Measurements from ENCODE around the gene DYSF.

DYSF gene

DNA sequence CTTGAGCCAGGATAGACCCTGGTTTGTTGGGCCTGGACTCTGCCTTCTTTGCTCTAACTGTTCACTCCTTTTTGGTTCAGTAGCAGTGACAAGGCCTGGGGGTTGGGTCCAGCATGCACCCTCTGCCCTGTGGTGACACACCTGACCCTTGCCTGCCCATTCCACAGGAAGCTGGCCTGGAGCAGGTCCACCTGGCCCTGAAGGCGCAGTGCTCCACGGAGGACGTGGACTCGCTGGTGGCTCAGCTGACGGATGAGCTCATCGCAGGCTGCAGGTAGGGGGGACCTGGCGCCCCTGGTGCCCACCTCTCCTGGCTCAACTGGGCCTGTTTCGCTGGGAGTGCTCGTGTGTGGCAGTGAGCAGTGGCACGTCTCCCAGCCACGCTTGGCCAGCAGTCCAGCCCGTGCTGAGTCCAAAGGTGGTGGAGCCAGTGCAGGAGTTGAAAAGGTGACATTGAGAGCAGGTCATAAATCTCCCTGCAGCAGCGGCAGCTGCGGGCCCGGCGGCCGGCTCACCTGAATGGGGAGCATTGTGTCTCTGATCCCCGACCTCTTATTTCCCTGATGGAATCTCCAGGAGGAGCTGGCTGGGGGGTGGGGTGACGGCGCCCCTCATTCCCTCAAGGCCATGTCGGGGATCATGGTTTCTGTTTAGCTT lies 102.6 kb downstream of the DYSF start:
- DNase-seq = no peak

DNA sequence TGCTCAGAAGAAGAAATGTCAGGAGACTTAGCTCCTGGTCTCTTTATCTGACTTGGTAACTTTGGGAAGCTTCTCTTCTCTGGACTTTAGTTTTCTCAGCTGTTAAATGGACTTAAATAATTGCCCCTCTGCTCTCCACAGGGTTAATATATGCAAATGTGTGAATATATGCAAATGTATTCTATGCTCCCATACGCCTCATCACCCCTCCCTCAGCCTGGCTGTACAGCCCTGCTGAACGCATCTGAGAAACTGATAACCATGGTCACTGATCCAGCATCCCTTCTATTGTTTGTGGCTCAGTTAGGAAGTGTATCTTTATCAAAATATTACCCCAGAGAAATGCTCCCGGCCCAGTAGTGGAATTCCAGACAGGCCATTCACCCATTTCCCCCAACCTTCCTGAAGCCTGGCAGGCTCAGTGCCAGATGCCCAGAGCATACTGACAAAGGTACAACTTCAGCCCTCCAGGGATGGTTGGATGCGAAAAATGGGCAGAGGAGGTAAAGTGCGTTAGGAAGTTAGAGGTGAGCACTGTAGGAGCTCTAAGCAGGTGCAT lies 103.4 kb downstream of the DYSF start:
- DNase-seq = no peak

DNA sequence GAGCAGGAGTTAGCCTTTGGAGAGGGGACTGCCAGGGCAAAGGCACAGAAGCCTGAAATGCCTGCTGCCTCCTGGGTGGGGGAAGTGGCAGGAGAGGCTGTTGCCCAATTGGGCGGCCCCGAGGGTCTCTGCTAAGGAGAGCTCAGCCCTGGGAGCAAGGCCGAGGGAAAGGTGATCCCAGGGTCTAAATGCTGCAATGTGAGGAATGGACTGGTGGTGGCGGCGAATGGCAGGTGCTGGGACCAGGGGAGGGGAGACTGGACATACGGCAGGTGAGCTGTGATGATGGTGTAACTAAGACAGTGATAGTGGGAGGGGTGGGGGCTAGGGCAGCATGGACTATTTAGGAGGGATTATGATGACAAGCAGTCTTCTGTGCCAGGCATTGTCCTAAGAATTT lies 104.0 kb downstream of the DYSF start:
- no peak for DNase-seq

DNA sequence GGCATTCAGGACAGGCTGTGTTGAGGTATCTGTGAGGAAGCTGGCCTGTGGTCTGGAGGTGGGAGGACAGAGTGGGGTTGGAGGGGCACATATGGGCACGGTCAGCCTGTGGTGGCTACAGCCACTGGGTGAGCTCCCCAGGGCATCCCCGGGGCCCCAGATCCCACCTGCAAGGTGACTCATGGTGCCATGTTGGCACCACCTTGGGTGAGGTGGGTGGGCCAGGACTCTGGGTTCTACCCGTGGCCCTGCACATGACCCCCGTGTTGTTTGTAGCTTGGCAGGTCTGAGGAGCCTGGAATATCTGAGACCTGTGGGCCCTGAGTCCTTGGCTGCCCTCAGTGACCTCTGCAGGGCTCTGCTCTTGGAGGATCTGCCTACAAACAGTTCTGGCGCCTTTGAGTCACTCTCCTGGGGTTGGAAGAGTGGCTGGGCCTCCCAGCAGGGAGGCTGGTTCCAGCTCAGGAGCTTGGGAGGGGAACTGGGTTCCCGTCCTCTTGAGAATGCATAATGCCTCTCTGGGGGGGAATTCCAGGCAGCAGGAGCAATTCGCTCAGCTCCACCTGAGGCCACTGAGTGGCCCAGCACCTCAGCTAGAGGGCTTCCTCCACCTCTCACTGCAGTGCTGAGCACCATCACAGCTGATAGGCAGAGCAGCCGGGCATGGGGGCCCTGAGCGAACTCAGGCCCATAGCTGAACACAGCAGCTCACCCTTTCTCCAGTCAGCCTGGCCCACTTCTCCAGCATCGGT lies 105.1 kb downstream of the DYSF start:
- DNase-seq = no peak

DNA sequence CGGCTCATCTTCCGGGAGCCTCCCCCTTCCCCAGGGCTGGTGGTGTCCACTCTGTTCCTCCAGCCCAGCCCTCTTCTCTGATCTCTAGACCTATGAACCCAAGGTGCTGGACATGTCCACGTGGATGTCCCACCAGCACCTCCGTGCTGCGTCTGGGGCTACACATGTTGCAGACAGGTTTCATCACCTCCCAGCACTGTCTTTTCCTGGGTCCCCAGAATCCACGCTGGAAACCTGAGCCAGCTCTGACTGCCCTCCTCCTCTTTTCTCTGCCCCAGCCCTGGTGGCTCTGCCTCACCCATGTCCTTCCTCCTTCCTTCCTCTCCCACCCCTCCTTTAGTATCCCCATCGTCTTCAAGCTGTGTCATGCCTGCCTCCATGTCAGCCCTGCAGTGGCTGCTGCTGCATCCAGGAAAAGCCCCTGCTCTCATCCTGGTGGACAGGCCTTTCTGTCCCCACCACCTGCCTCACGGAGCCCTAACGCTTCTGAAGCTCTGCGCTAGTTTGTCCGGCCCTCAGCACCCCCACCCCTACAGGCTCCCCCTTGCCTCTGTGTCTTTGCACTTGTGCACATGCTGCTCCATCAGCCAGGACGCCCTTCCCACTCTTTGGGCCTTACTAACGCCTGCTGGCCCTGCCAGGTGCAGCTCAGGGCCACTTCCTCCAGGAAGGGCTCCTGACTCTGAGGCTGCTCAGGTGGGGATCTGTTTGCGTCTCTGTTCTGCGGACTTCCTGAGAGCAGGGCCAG lies 105.9 kb downstream of the DYSF start:
- no peak for DNase-seq

DNA sequence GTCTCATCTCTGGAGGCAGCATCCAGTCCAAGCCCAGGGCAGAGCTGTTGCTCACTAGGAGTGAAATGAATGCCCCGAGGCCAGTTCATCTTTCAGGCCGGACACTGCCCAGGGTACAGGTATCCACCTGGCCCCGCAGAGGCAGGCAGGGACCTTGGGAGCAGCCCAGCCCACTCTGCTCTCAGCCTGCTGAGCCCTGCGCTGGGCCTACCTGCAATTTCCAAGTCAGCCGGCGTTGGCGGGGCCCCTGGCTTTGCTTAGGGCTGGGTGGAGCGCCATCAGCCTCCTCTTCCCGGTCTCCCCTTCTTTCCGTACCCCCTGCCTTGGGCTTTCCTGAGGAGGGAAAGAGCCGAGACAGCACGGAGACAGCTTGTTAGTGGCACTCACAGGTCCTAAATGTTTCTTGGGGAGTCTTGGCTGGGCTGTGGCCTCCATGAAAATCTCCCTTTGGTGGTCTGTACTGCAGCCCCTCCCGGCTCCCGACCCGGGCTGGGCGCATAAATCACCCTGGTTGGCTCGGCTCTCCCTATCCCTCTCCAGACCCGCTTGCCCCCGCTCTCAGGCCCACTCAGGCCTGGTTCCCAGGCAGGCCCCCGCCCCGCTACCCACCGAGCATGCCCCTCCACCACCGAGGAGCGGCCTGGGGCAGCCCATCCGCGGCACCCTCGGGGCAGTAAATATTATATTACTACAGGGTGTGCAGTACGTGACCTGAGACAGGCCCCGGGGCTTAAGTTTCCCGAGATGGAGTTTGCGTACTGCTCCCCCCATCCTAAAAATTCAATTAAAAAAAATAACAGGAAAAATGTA lies 106.7 kb downstream of the DYSF start:
- no peak for DNase-seq

DNA sequence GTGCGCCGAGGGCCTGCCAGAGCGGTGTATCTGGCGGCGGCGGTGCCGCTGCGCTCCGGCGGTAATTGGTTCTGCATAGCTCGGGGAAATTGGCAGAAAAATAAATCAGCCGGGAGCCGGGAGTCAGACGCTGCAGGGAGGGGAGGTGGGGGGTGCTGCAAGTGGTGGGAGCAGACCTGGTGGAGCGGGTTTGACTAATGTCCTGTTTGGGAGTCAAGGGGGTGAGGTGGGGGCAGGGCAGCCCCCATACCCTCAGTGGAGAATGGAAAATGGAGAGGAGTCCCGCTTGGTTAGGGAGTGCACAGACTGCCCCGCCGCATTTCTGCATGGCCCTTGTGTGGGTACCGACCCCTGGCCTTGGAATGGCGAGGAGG lies 107.3 kb downstream of the DYSF start:
- DNase-seq = no peak

DNA sequence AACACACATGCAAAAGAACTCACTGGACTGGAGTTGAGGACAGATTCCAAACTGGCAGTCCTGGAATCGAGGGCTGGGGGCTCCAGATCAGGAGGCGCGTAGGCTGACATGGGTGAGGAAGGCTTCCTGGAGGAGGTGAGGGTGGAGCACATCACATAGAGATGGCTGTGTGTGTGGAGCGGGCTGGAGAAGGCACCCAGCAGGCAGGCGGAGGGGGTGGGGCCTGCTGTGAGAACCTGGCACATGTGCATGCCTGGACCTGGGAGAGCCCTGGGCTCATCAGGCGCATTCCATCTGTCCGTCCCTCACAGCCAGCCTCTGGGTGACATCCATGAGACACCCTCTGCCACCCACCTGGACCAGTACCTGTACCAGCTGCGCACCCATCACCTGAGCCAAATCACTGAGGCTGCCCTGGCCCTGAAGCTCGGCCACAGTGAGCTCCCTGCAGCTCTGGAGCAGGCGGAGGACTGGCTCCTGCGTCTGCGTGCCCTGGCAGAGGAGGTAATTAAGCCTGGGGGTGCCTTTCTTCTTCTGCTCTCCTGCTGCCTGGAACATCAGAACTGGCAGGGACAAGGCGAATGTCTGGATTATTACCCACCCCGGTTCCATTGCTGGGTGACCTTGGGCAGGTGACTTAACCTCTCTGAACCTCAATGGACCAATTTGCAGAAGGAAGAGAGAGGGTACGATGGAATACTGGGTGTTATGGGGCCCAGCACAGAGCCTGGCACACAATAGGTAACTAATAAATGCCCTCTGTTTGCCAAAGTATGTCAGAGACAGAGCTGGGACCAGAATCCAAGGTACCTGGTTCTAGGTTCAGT lies 108.3 kb downstream of the DYSF start:
- DNase-seq = no peak

DNA sequence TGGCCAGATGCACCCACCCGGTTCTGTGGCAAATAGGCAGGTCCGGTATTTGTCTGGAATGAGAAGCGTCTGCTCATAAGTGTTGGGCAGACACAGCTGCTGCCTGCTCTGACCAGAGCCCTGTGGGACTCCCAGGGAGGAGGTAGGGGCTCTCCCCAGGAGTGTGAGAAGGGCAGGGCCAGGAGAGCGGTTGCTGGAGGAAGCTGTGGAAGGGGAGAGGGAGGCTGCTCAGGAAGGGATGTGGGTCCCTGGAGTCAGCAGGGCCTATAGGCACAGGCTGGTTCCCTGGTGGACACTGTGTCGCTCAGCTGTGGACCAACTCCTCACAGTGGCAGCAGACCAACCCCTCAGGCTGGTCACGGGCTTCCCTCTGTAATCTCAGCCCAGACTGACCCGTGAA lies 109.2 kb downstream of the DYSF start:
- DNase-seq = no peak

DNA sequence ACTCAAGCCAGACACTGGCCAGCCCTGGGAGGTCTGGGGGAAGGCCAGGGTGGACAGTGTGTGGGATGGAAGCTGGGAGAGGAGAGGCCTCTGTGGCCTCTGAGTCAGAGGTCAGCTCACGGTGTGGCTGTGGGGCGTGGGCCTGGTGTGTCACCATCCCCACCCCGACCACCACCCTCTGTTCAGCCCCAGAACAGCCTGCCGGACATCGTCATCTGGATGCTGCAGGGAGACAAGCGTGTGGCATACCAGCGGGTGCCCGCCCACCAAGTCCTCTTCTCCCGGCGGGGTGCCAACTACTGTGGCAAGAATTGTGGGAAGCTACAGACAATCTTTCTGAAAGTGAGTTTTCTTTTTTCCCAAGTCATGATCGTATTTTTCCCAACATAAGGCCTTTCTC lies 110.5 kb downstream of the DYSF start:
- DNase-seq = no peak

DNA sequence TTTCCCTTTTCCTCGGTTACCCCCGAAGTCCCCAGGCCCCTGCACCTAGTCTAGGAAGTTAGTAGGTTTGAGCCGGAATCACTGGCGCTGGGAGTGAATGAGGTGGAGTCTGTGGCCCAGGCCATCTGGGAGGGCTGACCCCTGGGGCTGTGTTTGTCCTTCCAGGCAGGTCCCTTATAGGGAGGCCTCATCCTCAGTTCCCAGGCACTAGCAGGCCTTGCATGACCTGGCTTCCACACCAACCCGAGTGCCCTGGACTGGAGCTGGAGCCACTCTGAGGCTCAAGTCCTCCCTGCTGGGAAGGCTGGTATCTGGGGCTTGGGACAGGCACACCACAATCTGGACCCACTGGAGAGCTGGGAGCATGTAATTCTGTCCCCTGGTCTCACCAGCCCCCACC lies 111.0 kb downstream of the DYSF start:
- no peak for DNase-seq

DNA sequence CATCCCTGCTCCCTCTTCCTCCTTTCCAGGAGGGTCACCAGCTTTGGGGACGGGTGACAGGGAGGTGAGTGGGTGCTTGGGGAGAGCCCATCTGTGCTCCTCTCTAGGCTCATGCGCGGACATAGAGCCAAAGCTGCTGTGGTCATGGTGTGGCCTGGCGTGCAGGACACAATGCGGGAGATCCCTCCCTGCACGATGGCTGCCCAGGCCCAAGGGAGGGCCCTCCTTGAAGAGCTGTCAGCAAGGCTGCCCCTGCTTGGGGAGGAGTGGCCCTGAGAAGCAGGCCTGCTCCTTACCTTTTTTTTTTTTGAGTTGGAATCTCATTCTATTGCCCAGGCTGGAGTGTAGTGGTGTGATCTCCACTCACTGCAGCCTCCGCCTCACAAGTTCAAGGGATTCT lies 111.4 kb downstream of the DYSF start:
- DNase-seq = no peak

DNA sequence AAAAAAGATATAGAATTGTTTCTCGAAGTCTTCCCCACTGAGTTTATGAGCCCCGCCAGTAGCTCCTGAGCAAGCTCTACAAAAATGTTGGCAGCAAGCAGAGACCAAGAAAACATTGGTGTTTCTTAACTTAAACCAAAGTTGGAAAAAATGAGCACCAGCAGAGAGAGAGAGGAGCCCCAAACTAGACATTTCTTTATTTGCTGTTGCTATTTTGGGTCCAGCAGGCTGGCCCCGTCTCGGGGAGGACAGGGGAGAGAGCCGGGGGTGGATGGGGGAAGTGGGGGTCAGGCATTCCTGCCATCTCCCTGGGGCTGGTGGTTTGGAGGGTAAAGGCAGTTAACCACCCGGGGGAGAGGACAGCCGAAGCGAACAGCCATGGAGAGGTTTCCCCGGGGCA lies 113.0 kb downstream of the DYSF start:
- DNase-seq = no peak

DNA sequence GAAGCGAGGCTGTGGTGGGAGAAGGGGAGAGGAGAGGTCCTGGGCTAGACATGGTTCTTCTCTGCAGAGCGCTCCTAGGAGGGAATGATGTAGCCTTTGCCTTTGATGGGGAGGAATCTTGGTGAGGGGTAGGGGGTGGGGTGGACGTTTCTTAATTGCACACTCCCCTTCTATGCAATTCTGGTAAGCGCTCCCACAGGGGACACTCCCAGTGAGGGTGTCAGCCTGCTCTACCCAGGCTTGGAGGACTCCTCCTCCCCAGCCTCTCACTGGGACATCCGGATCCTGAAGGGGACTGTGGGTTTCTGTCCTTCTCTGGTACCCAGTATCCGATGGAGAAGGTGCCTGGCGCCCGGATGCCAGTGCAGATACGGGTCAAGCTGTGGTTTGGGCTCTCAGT lies 114.3 kb downstream of the DYSF start:
- no peak for DNase-seq

DNA sequence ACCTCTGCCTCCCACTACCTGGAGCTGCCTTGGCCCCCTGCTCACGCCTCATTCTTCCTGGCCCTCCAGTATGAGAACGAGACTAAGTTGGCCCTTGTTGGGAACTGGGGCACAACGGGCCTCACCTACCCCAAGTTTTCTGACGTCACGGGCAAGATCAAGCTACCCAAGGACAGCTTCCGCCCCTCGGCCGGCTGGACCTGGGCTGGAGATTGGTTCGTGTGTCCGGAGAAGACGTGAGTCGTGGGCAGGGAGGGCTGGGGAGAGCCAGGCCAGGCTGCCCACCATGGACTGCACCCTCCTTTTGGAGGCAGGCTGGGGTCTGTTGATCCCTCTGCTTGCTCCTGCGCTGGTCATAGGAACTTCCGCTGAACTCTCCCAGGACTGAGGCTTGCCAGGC lies 114.7 kb downstream of the DYSF start:
- DNase-seq = no peak

DNA sequence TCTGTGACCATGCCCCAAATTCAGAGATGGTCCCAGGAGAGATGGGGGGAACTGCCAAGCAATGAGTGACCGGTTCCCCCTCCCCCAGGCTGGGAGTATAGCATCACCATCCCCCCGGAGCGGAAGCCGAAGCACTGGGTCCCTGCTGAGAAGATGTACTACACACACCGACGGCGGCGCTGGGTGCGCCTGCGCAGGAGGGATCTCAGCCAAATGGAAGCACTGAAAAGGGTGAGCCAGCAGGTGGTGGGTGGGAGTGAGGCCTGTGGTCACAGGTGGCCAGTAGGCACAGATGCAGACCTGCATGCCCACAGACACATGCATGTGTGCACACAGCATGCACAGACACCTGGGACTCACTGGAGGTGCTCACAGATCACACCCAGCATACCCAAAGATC lies 117.2 kb downstream of the DYSF start:
- DNase-seq = no peak

DNA sequence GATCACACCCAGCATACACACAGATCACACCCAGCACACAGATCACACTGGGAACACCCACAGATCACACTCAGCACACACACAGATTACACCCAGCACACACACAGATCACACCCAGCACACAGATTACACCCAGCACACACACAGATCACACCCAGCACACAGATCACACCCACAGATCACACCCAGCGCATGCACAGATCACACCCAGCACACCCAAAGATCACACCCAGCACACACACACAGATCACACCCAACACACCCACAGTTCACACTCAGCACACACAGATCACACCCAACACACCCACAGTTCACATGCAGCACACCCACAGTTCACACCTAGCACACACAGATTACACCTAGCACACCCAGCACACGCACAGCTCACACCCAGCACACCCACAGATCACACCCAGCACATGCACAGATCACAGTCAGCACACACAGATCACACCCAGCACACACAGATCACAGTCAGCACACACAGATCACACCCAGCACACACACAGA lies 117.6 kb downstream of the DYSF start:
- DNase-seq = no peak

DNA sequence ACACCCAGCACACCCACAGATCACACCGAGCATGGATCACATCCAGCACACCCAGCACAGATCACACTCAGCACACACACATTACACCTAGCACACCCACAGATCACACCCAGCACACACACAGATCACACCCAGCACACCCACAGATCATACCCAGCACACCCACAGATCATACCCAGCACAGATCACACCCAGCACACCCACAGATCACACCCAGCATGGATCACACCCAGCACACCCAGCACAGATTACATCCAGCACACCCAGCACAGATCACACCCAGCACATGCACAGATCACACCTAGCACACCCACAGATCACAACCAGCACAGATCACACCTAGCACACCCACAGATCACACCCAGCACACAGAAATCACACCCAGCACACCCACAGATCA lies 118.6 kb downstream of the DYSF start:
- no peak for DNase-seq

DNA sequence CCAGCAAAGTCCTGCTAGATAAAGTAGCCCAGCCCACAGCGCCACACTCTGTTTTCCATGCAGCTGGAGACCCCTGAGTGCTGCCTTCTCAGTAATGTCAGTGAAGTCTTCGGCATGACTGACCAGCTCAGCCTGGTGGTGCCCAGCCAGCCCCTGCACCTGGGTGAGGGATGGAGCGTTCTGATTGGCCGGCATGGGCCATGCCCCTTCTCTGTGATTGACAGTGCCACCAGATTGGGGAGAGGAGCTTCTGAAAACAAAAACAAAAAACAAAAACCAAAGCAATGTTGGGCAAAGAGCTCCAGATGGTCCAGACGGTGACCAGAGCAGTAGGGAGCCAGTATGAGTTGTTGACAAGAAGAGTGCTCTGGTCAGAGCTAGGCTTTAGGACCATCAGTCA lies 122.6 kb downstream of the DYSF start:
- no peak for DNase-seq

DNA sequence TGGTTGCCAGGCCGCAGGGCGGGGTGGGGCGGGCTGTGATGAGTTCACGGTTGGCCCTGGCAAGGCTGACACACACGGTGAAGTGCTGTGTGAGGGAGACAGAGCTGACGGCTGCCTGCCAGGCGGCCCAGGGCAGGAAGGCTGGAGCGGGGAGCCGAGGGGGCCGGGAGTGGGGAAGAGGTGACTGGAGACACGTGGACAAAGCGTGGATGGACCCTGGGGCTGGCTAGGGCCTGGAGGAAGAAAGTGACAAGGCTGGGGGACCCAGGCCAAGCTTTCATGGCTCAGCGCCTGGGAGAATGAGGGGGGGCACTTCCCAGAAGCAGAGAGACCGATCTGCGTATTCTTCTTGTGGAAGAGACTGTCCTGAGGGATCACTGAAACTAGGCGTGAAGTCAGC lies 123.2 kb downstream of the DYSF start:
- DNase-seq = no peak

DNA sequence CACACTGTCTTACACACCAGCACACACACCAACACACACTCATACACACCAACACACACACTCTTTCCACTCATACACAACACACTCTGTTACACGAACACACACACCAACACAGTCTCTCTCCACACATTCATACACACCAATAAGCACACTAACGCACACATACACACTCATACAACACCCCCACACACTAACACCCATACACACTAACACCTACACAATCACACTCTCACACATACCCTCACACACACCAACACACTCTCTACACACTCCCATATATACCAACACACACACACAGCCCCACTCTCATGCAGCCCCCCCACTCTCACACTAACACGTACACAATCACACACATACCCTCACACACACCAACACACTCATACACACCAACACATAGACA lies 123.8 kb downstream of the DYSF start:
- no peak for DNase-seq

DNA sequence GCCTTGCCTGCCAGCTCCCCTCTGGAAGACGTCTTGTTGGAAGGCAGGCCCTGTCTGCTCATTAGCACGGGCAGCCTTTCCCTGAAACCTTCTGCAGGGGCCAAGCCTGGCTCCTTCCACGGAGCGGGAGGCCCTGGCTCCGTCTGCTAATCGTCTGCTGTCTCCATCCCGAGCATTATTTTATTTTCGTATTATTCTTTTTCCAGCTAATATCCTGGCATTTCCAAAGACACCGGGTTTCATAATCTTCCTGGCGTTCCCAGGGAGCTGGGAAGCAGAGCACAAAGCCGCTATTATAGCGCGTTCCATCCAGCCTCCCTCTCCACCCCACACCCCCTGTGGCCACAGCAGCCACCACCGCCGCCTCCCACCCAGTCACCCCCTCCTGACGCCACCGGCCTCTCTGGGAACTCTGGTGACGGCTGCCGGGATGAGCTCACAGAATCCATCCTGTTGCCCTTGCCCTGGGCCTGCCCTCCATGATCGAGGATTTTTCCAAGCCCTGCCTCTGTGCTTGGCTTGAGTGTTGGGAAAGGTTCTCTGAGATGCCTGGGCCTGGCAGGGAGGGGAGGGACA lies 125.5 kb downstream of the DYSF start:
- DNase-seq = no peak
